Measurements from ENCODE around the gene DTD1. TPM values are rescaled to one million over a fixed set of nuclear protein-coding genes. Genes with fewer than 3 reads are reported as not detected.

The DTD1 gene
- total RNA-seq, 1 donor from 2014 or later, result 22.2 TPM

DNA sequence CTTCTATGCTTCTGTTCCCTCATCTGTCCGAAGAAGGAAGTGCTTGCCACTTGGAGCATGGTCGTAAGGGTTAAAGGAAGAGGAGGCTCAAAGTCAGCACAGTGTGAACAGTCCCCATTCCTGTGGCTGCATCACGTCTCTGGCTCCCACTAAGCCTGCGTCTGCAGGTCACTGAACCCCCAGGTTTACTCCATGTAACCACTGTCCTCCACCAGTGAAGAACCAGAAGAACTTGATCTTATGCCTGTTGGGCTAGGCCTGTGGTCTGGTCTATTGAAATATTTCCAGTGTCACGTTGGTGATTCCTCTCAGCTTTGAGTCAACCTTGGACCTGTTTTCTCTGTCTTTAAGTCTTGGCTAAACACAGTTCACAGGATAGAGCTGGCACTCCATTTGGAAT, 179.8 kb downstream of the DTD1 start:
- no peak for DNase-seq (ENCODE audit: low spot score)
- H3K9me3 Mint-ChIP-seq (ENCODE audit: low read depth), result peaks cover 3% of the 10 kb centered on the region
- H3K27ac Mint-ChIP-seq (ENCODE audit: unreplicated experiment), result no peak overlapping the region
- H3K27me3 Mint-ChIP-seq (ENCODE audit: low read depth), result peaks cover 6% of the 10 kb centered on the region
- no peaks in the 10 kb centered on the region for H3K4me1 Mint-ChIP-seq (ENCODE audit: low read depth)
- H3K36me3 Mint-ChIP-seq (ENCODE audit: low read depth), result peaks cover 11% of the 10 kb centered on the region
- TF ChIP-seq, protein P1, sequence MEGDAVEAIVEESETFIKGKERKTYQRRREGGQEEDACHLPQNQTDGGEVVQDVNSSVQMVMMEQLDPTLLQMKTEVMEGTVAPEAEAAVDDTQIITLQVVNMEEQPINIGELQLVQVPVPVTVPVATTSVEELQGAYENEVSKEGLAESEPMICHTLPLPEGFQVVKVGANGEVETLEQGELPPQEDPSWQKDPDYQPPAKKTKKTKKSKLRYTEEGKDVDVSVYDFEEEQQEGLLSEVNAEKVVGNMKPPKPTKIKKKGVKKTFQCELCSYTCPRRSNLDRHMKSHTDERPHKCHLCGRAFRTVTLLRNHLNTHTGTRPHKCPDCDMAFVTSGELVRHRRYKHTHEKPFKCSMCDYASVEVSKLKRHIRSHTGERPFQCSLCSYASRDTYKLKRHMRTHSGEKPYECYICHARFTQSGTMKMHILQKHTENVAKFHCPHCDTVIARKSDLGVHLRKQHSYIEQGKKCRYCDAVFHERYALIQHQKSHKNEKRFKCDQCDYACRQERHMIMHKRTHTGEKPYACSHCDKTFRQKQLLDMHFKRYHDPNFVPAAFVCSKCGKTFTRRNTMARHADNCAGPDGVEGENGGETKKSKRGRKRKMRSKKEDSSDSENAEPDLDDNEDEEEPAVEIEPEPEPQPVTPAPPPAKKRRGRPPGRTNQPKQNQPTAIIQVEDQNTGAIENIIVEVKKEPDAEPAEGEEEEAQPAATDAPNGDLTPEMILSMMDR (IDR thresholded peaks at IDR 0.05), result no peak
- H3K4me3 Mint-ChIP-seq (ENCODE audit: unreplicated experiment), result no peak overlapping the region

DNA sequence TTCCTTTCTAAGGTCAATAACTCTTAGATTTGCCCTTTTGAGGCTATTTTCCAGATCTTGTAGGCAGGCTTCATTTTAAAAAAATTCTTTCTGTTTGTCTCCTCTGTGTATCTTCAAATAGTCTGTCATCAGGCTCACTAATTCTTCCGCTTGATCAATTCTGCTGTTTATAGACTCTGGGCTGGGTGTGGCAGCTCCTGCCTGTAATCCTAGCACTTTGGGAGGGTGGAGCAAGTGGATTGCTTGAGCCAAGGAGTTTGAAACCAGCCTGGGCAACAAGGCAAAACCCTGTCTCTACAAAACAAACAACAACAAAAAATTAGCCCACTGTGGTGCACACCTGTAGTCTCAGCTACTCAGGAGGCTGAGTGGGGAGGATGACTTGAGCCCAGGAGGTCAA, 185.7 kb downstream of the DTD1 start:
- H3K9me3 Mint-ChIP-seq (ENCODE audit: low read depth), result peaks cover 3% of the 10 kb centered on the region
- H3K4me3 Mint-ChIP-seq (ENCODE audit: unreplicated experiment), result no peak overlapping the region
- TF ChIP-seq, protein P1 (IDR thresholded peaks at IDR 0.05), result no peak
- H3K27ac Mint-ChIP-seq (ENCODE audit: unreplicated experiment), result no peak overlapping the region
- H3K27me3 Mint-ChIP-seq (ENCODE audit: low read depth), result peaks cover 6% of the 10 kb centered on the region
- DNase-seq (ENCODE audit: low spot score), result no peak
- no peaks in the 10 kb centered on the region for H3K36me3 Mint-ChIP-seq (ENCODE audit: low read depth)
- no peaks in the 10 kb centered on the region for H3K4me1 Mint-ChIP-seq (ENCODE audit: low read depth)

DNA sequence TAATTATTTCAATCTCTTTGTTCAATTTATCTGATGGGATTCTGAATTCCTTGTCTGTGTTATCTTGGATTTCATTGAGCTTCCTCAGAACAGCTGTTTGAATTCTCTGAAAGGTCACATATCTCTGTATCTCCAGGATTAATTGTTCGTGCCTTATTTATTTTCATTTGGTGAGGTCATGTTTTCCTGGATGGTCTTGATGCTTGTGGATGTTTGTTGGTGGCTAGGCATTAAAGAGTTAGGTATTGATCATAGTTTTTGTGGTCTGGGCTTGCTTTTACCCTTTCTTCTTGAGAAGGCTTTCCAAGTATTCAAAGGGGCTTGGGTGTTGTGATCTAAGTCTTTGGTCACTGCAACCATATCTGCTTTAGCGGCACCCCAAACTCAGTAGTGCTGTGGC, 186.4 kb downstream of the DTD1 start:
- no peaks in the 10 kb centered on the region for H3K36me3 Mint-ChIP-seq (ENCODE audit: low read depth)
- no peak for DNase-seq (ENCODE audit: low spot score)
- peaks cover 3% of the 10 kb centered on the region for H3K9me3 Mint-ChIP-seq (ENCODE audit: low read depth)

DNA sequence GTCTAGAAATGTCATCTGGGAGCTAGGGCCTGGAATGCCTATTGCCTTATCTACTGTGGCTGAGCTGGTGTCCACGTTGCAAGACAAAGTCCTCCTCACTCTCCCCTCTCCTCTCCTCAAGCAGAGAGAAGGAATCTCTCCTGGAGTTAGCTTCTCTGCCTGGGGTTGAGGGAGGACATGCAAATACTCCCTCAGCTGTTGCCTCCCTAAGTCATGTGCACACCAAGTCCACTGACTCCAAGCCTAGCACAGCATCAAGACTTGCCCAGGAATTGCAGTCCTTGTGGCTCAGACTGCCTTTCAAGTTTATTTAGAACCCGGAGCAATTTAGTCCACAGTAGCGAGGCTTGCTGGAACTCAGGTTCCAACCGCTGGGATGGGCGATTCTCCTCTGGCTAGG, 187.8 kb downstream of the DTD1 start:
- H3K27ac Mint-ChIP-seq (ENCODE audit: unreplicated experiment), result no peak overlapping the region
- no peak for DNase-seq (ENCODE audit: low spot score)
- no peak overlapping the region for H3K4me3 Mint-ChIP-seq (ENCODE audit: unreplicated experiment)

More for the DNA sequence above, 186.4 kb downstream of the DTD1 start:
- Mint-ChIP-seq H3K4me1 (ENCODE audit: low read depth) (no peaks in the 10 kb centered on the region), H3K4me3 (ENCODE audit: unreplicated experiment) (no peak overlapping the region), H3K27ac (ENCODE audit: unreplicated experiment) (no peak overlapping the region), H3K27me3 (ENCODE audit: low read depth) (peaks cover 6% of the 10 kb centered on the region)
- TF ChIP-seq, protein P1 (IDR thresholded peaks at IDR 0.05), result no peak

DNA sequence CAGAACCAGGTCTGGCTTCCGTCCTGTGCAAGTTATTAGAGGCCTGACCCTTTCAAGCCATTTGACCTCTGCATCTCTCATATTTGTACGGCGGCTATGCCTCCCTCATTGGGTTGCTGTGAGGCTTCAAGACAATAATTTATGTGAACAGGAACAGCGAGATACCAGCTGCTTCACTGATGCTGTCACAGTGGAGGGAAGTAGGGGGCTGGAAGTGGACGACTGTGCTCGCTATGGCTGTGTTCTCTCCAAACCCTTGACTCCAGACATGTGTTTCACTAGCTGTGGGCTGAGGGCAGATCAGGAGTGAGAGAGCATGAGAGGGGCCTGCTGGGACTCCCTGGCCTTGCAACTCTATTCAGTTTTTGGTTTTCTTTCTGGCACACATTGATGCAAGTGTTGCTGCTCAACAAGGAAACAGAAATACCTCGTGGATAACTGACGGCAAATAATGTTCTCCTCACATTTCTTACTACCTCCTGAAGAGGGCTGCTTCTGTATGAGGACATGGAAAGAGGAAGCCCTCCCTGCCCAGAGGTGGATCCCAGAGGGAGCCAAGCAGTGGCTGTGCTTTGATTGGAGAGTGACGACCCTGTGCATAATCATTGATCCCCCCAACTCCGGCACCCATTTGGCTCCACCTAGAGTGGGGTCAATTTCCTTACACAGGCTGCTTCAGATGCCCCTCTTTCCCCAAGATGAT, 191.0 kb downstream of the DTD1 start:
- no peaks in the 10 kb centered on the region for H3K9me3 Mint-ChIP-seq (ENCODE audit: low read depth)
- no peak for DNase-seq (ENCODE audit: low spot score)
- no peak overlapping the region for H3K27ac Mint-ChIP-seq (ENCODE audit: unreplicated experiment)
- H3K4me1 Mint-ChIP-seq (ENCODE audit: low read depth), result no peaks in the 10 kb centered on the region
- peaks cover 5% of the 10 kb centered on the region for H3K27me3 Mint-ChIP-seq (ENCODE audit: low read depth)
- H3K4me3 Mint-ChIP-seq (ENCODE audit: unreplicated experiment), result no peak overlapping the region
- TF ChIP-seq, protein P1 (IDR thresholded peaks at IDR 0.05), result no peak
- H3K36me3 Mint-ChIP-seq (ENCODE audit: low read depth), result no peaks in the 10 kb centered on the region

More for the DNA sequence above, 187.8 kb downstream of the DTD1 start:
- no peaks in the 10 kb centered on the region for H3K4me1 Mint-ChIP-seq (ENCODE audit: low read depth)
- peaks cover 6% of the 10 kb centered on the region for H3K27me3 Mint-ChIP-seq (ENCODE audit: low read depth)
- peaks cover 3% of the 10 kb centered on the region for H3K9me3 Mint-ChIP-seq (ENCODE audit: low read depth)
- H3K36me3 Mint-ChIP-seq (ENCODE audit: low read depth), result no peaks in the 10 kb centered on the region
- TF ChIP-seq, protein P1 (IDR thresholded peaks at IDR 0.05), result no peak

Measured in chondrocyte (in vitro differentiated cells).